Fibroblast of gingiva (primary cell): Measurements from ENCODE around the gene INTS7.

ENCODE experiments used
- DNase-seq: peaks from one replicate; pipeline ENCODE4 v3.0.0-alpha.2; 2011; ENCODE audit warnings: low read depth

Gene INTS7

GRCh38 chr1:211908951-211909350, 126.4 kb downstream of the INTS7 start:
- DNase-seq, result no peak

- no peak for DNase-seq
These were observed 126.9 kb downstream of the INTS7 start for GRCh38 chr1:211908453-211908852.

- no peak for DNase-seq
These were observed 131.7 kb downstream of the INTS7 start for GRCh38 chr1:211903490-211904245.

- DNase-seq, result no peak
These were observed 132.6 kb downstream of the INTS7 start for GRCh38 chr1:211902624-211903291.

- DNase-seq, result no peak
These were observed 133.4 kb downstream of the INTS7 start for GRCh38 chr1:211901945-211902344.

GRCh38 chr1:211900441-211900840, 134.9 kb downstream of the INTS7 start:
- DNase-seq, result no peak

GRCh38 chr1:211896958-211897357, 138.4 kb downstream of the INTS7 start:
- DNase-seq, result peak; percentile 29

- no peak for DNase-seq
These were observed 140.1 kb downstream of the INTS7 start for GRCh38 chr1:211895126-211895759.

- no peak for DNase-seq
These were observed 141.0 kb downstream of the INTS7 start for GRCh38 chr1:211894312-211894711.

- no peak for DNase-seq
These were observed 142.1 kb downstream of the INTS7 start for GRCh38 chr1:211893260-211893659.

GRCh38 chr1:211892577-211892976, 142.8 kb downstream of the INTS7 start:
- no peak for DNase-seq

GRCh38 chr1:211891708-211892107, 143.6 kb downstream of the INTS7 start:
- DNase-seq, result no peak
